HFFc6 (cell line): ENCODE results near the gene TAF3. TPM values are rescaled to one million over a fixed set of nuclear protein-coding genes. Genes with fewer than 3 reads are reported as not detected.

ENCODE experiments used
- DNase-seq: peaks from one replicate; pipeline ENCODE4 v3.0.0-alpha.2; 2018
- H3K27ac Mint-ChIP-seq: 2 replicates; pipeline ENCODE4 v1.8.0; 2020; ENCODE audit warnings: mild to moderate bottlenecking, mixed read lengths
- H3K27me3 Mint-ChIP-seq: 2 replicates; pipeline ENCODE4 v1.8.0; 2021; ENCODE audit warnings: mild to moderate bottlenecking, moderate library complexity, mixed read lengths; ENCODE audit not compliant: insufficient read depth
- H3K36me3 Mint-ChIP-seq: 2 replicates; pipeline ENCODE4 v1.8.0; 2021; ENCODE audit warnings: low read depth, mixed read lengths
- H3K4me1 Mint-ChIP-seq: 2 replicates; pipeline ENCODE4 v1.8.0; 2020; ENCODE audit warnings: low read depth, mixed read lengths
- H3K4me3 Mint-ChIP-seq: 2 replicates; pipeline ENCODE4 v1.8.0; 2020; ENCODE audit warnings: mild to moderate bottlenecking, moderate library complexity, mixed read lengths
- H3K9me3 Mint-ChIP-seq: 2 replicates; pipeline ENCODE4 v1.8.0; 2020; ENCODE audit warnings: mild to moderate bottlenecking, mixed read lengths
- CTCF ChIP-seq: fragments of 200-600 bp; sonication (generic); IDR thresholded peaks from 2 replicates; pipeline ENCODE4 v1.5.0; 2021; ENCODE audit warnings: antibody characterized with exemption, mild to moderate bottlenecking
- total RNA-seq, 6 experiments: library from RNA; stranded (reverse); fragmentation: NEBNext Ultra II Directional; extraction: Animal tissue kit (Norgen Biotek cat#: 25700); gene quantifications; 2 replicates in 1 of 6; 3 replicates in 5 of 6; pipeline ENCODE4 v1.2.3, GENCODE V29; 2021

Gene TAF3
- total RNA-seq, 6 experiments from 2014 or later: 8.1 to 11.3 (median 9.7) TPM

DNA sequence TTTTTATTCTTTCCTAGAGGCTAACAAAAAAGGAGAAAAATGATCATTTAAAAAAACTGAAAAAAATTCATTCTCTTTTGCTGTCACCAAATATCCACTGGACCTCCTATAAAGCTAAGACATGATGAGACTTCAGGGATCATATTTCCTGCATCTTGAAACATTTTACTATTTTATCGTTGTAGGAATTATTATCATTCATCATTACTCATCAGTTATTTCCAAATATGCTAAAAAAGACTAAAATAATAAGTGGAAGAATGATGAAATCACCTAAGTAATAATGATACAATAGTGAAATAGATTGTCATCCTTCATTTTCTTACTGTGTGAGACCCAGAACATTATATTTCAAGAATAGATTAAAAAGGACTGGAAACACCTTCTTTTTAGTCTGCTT, 28.3 kb downstream of the TAF3 start:
- H3K9me3 Mint-ChIP-seq: no peaks in the 10 kb centered on the region
- TF ChIP-seq CTCF: no peak
- no peak overlapping the region for H3K27ac Mint-ChIP-seq
- H3K36me3 Mint-ChIP-seq: no peaks in the 10 kb centered on the region; the same call in 1 of the 2 replicates
- H3K4me3 Mint-ChIP-seq: no peak overlapping the region
- H3K27me3 Mint-ChIP-seq: no peaks in the 10 kb centered on the region
- peaks cover 8% of the 10 kb centered on the region for H3K4me1 Mint-ChIP-seq
- no peak for DNase-seq

- no peak overlapping the region for H3K4me3 Mint-ChIP-seq
- DNase-seq: no peak
- H3K27ac Mint-ChIP-seq: no peak overlapping the region
- H3K27me3 Mint-ChIP-seq: no peaks in the 10 kb centered on the region
- no peak for TF ChIP-seq CTCF
- peaks cover 28% of the 10 kb centered on the region for H3K4me1 Mint-ChIP-seq
- no peaks in the 10 kb centered on the region; the same call in 1 of the 2 replicates for H3K36me3 Mint-ChIP-seq
- no peaks in the 10 kb centered on the region for H3K9me3 Mint-ChIP-seq
Observed at GRCh38 chr10:7853226-7853842, 35.0 kb downstream of the TAF3 start.

- peaks cover 28% of the 10 kb centered on the region for H3K4me1 Mint-ChIP-seq
- no peak overlapping the region for H3K27ac Mint-ChIP-seq
- H3K9me3 Mint-ChIP-seq: no peaks in the 10 kb centered on the region
- peaks cover 2% of the 10 kb centered on the region; the same call in 1 of the 2 replicates for H3K27me3 Mint-ChIP-seq
- no peak for DNase-seq
- H3K36me3 Mint-ChIP-seq: no peaks in the 10 kb centered on the region; the same call in 1 of the 2 replicates
- no peak for TF ChIP-seq CTCF
- H3K4me3 Mint-ChIP-seq: no peak overlapping the region
Observed at GRCh38 chr10:7853890-7854289, 35.6 kb downstream of the TAF3 start.

GRCh38 chr10:7855205-7855604, 36.9 kb downstream of the TAF3 start:
- peaks cover 3% of the 10 kb centered on the region; the same call in 1 of the 2 replicates for H3K27me3 Mint-ChIP-seq
- DNase-seq: no peak
- H3K4me3 Mint-ChIP-seq: no peak overlapping the region
- peaks cover 8% of the 10 kb centered on the region for H3K9me3 Mint-ChIP-seq
- H3K4me1 Mint-ChIP-seq: peaks cover 28% of the 10 kb centered on the region
- H3K27ac Mint-ChIP-seq: no peak overlapping the region
- H3K36me3 Mint-ChIP-seq: peaks cover 7% of the 10 kb centered on the region
- TF ChIP-seq CTCF: no peak

DNA sequence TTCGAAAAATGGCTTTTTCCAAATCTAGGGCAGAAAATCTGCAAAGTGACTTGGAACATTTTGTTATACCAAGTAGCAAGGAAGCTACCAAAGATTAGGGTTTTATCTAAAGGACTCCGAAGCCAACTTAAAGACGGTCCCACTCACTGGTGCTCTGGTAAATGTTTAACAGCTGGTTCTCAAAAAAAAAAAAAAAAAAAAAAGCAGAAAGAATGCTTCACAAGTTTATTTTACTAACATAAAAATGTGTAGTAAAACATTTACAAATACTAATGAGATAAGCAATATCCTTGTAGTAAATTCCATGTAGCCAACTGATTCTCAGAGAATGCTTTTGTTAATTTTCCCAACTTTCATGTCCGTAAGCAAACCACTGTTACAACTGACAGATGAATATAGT, 38.4 kb downstream of the TAF3 start:
- H3K4me3 Mint-ChIP-seq: peak overlapping the region; percentile 53; the same call in 1 of the 2 replicates
- DNase-seq: no peak
- H3K9me3 Mint-ChIP-seq: peaks cover 21% of the 10 kb centered on the region
- H3K36me3 Mint-ChIP-seq: peaks cover 13% of the 10 kb centered on the region
- H3K27me3 Mint-ChIP-seq: peaks cover 3% of the 10 kb centered on the region; the same call in 1 of the 2 replicates
- H3K27ac Mint-ChIP-seq: no peak overlapping the region
- TF ChIP-seq CTCF: no peak
- H3K4me1 Mint-ChIP-seq: peaks cover 28% of the 10 kb centered on the region
